NCI-H526 (cell line): ENCODE measurements around the gene SARS1.
A peak's percentile ranks its signal among the peaks of the same experiment; 100 is the strongest.
"Not testable (repeated sequence)": the region's sequence is repeated elsewhere in the genome, so short reads cannot be mapped to it uniquely, and the experiment has no call there.

Experiments
- DNase-seq, 2 experiments: peaks; one replicate each; lab custom pipeline; 2025; lab: John Stamatoyannopoulos, UW

SARS1 gene

DNA sequence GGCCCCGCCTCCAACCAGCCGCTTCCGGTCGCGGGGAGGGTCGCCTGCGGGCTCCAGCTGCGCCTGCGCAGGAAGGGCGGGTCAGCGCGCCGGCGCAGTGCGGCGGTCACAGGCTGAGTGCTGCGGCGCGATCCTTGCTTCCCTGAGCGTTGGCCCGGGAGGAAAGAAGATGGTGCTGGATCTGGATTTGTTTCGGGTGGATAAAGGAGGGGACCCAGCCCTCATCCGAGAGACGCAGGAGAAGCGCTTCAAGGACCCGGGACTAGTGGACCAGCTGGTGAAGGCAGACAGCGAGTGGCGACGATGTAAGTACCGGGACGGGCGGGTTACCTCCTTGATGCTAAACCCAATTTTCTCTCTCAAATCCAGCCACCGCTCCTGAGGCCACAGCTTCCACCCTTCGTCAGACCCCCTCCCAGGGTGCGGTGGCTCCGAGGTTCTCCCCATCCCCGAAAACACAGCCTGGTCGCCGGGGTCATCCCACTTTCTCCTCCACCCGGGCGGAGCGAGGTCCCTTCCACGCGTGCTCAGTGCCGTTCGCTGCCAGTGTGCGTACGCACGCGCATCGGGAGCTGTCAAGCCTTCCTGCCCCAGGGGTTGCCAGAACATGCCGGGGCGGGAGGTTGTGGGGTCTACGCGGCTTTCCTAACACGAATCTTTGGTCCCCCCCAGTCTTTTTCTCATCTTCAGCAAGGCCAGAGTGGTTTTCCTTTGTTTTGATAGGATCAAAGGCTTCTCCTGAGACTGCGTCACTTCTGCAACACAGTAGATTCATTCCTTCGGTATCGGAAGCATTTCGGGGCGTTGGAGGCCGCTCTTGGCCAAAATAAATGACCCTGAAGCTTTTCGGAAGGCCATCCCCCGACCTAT is at the start of gene SARS1:
SARS1 (plus strand) TSS at position 95 of the 870 bp plus-strand sequence; CDS start at position 170, 75 bp downstream.
- peak; percentile 76 to 96 for DNase-seq

GRCh38 chr1:109164538-109164937 is 49.2 kb upstream of the SARS1 start:
- no peak for DNase-seq

DNA sequence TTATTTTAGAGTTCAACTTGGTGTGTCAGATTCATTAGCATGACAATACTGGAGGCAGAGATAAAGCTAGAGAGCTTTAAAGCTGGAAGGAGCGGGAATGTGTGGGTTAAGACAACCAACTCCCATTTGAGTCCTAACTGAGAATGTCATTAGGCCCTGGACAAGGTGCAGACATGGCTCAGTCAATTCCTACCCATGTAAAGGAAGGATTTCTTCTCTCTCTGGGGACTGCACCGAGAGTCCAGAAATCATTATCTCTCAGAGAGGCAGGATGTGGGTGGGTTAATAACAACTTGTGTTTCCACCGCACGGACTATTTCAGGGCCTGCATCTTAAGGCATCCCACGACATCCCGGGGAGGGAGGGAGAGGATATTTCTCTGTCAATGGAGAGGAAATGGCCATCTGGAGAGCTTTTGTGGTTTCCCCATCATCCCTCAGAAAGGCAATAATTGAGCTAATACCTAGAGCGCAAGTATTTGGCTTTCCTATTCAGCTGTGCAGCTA is 46.7 kb upstream of the SARS1 start:
- no peak for DNase-seq

DNA sequence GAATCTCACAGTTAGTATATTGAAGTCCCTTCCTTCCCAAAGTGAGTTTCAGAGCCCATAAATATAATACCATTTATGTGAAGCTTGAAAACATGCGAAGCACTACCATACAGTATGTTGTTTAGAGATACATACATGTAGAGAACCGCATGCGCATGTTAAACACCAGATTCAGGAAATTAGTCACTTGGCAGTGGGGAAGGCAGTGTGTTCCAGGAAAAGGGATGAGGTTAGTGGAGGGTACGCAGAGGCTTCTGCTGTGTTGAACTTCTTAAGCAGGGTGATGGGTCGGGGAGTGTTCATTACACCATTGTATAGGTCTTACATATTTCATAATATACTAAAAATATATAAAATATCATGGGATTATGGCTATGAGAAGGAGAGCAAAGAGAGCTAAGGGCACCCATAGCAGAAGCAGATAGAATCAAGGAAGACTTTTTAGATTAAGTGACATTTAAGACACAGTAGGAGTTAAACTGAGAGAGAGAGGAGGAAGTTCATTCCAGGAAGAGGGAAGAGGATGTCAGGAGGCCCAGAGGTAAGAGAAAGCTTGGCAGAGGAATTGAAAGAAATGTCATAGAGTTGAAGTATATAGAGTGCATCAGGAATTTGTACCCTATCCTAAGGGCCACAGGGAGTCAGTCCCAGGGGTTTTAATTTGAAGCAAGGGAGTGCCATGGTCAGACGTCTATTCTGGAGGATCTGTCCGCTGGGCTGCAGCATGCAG is 43.5 kb upstream of the SARS1 start:
- DNase-seq = no peak

- no peak for DNase-seq
Measured at GRCh38 chr1:109171646-109172045, 42.1 kb upstream of the SARS1 start.

GRCh38 chr1:109176349-109176748 is 37.4 kb upstream of the SARS1 start:
- not testable (repeated sequence) for DNase-seq

DNA sequence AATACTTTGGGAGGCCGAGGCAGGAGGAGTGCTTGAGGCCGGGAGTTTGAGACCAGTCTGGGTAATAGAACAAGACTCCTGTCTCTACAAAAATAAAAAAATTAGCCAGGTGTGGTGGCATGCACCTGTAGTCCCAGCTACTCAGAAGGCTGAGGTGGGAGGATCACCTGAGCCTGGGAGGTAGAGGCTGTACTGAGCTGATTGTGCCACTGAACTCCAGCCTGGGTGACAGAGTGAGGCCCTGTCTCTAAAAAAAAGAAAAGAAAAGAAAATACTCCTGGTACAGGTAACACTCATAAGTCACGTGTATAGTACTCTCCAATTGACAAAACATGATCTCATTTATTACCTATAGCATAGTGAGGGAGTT is 33.0 kb upstream of the SARS1 start:
- DNase-seq = not testable (repeated sequence)

DNA sequence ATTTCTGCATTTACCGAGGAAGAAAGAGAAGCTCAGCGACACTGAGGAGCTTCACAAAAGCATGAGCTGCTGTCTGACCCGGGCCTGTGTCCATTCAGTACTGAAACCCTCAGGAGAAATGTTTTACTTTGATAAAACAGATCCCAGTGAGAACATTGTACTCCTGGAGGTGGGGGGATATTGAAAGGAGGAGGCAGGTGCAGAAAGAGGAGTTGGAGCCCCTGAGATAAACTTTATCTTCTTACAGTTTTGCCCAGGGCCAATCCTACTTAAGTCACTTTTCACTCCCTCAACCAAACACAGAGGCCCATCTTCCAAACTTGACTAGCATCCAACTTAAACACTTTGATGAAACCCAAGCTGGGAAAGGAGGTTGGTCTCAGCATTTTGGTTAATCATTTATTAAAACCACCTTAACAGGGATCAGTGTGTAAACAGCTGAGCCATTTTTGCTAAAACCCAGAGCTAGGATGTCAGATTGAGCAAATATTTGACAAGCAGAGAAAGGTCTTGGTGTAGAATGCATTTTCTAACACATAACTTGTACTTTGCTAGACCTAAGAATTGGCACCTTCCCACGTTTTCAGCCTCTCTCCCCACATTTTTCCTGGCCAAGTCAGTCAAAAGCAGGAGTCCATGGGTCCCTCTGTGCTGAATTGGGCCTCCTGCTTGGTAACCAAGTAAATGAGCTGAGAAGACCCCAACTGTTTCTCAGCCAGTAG is 32.5 kb upstream of the SARS1 start:
- peak; percentile 58 to 67 for DNase-seq

- DNase-seq = no peak
Measured at GRCh38 chr1:109181807-109182163, 31.9 kb upstream of the SARS1 start.

- no peak for DNase-seq
Measured at GRCh38 chr1:109183058-109183738, 30.5 kb upstream of the SARS1 start.

- DNase-seq = no peak
Measured at GRCh38 chr1:109184687-109185086, 29.0 kb upstream of the SARS1 start.

- no peak for DNase-seq
Measured at GRCh38 chr1:109185357-109185756, 28.4 kb upstream of the SARS1 start.

GRCh38 chr1:109185990-109186732 is 27.6 kb upstream of the SARS1 start:
- DNase-seq = no peak

- DNase-seq = no peak
Measured at GRCh38 chr1:109186733-109187086, 27.0 kb upstream of the SARS1 start.

GRCh38 chr1:109187127-109187526 is 26.6 kb upstream of the SARS1 start:
- no peak for DNase-seq

DNA sequence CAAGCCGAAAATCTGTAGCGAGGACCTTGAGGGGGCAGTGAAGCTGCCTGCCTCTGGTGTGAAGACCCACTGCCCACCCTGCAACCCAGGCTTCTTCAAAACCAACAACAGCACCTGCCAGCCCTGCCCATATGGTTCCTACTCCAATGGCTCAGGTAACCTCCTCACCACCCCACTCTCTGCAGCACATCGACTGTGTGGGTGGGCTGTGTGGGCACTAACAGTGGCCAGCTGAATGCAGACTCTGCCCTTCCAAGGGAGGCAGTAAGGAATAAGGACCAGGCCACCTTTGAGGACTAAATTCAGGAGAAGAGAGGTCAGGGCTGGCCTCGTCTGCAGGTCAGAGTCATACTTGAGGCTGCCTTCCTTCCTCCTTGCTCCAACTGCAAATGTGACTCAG is 25.5 kb upstream of the SARS1 start:
- no peak for DNase-seq

DNA sequence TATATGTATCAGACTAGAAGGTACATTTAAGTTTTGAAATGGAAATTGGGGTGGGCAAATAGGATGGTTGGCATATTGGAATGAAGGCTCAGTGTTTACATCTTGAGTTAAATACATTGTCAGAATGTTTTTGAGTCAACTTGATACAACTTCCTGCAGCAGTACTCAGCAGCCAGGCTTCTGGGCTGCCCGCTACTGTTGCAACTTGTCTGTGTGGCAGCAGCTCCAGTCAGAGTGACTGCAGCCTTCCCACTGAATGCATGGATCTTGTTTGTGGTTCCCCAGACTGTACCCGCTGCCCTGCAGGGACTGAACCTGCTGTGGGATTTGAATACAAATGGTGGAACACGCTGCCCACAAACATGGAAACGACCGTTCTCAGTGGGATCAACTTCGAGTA is 24.9 kb upstream of the SARS1 start:
- no peak for DNase-seq

GRCh38 chr1:109190189-109190588 is 23.5 kb upstream of the SARS1 start:
- no peak for DNase-seq

GRCh38 chr1:109191377-109191776 is 22.3 kb upstream of the SARS1 start:
- no peak for DNase-seq

GRCh38 chr1:109191891-109192290 is 21.8 kb upstream of the SARS1 start:
- no peak for DNase-seq

GRCh38 chr1:109192433-109192832 is 21.3 kb upstream of the SARS1 start:
- DNase-seq = no peak
